ENCODE measurements around the gene OR52N2. TPM values are rescaled to one million over a fixed set of nuclear protein-coding genes. Genes with fewer than 3 reads are reported as not detected.

The OR52N2 gene
- total RNA-seq (not detected), polyA plus RNA-seq (ENCODE audit: insufficient read depth, low read depth, low replicate concordance) (not detected)
- long read RNA-seq, donor 1: 0 reads
- long read RNA-seq, donor 2: 0 reads
- long read RNA-seq, donor 3: 0 reads
- long read RNA-seq, donor 4: 0 reads
- long read RNA-seq, donor 5: 0 reads
- long read RNA-seq, donor 6: 0 reads
- long read RNA-seq, donor 7: 0 reads
- long read RNA-seq, donor 8: 0 reads
- long read RNA-seq, donor 9: 0 reads
- long read RNA-seq, donor 10: 0 reads

- no peak for FAIRE-seq
- H3K27me3 ChIP-seq (ENCODE audit: control insufficient read depth, insufficient read depth, low read length): no peaks in the 10 kb centered on the region
- H3K9me3 ChIP-seq (ENCODE audit: control insufficient read depth in 2 of 3, insufficient read depth in 1 of 3, low read length in 3 of 3): no peaks in the 10 kb centered on the region
- intact Hi-C loops (cut with DNase I): no loop called here
- H3K36me3 ChIP-seq (ENCODE audit: control insufficient read depth in 2 of 3, insufficient read depth in 3 of 3, low read length in 3 of 3): no peaks in the 10 kb centered on the region
- H3K27ac ChIP-seq (ENCODE audit: low read depth in 2 of 2, low read length in 2 of 2): no peak within 1 kb of the TSS
- DNase-seq: peak; percentile 69 to 90 (median 78)
- peak within 1 kb of the TSS; percentile 42 to 60 (median 46) for H3K9ac ChIP-seq (ENCODE audit: low read length in 3 of 3)
- peak; percentile 88 for TF ChIP-seq CTCF (IDR thresholded peaks at IDR 0.05; ENCODE audit: borderline replicate concordance, extremely low read depth, insufficient read depth)
- peaks cover 0 to 6% (median 4%) of the 10 kb centered on the region in 3 donors for H3K4me1 ChIP-seq (ENCODE audit: control insufficient read depth in 2 of 3, insufficient read depth in 2 of 3, low read depth in 1 of 3, low read length in 3 of 3)
- peak within 1 kb of the TSS; percentile 50 to 68 (median 57) for H3K4me3 ChIP-seq (ENCODE audit: low read length in 3 of 3)
Measured at GRCh38 chr11:5808500-5809121, at the start of gene OR52N2. Gene OR52N2, plus strand, starts transcription at chr11:5808924. Its CDS starts 11,412 bp downstream, at chr11:5820336.

GRCh38 chr11:5767056-5767455, 41.7 kb upstream of the OR52N2 start:
- FAIRE-seq (no peak), DNase-seq (no peak)
- no peak for TF ChIP-seq CTCF (IDR thresholded peaks at IDR 0.05; ENCODE audit: borderline replicate concordance, extremely low read depth, insufficient read depth)
- Histone ChIP-seq H3K27ac (ENCODE audit: low read depth in 2 of 2, low read length in 2 of 2) (no peak overlapping the region), H3K9me3 (ENCODE audit: control insufficient read depth in 2 of 3, insufficient read depth in 1 of 3, low read length in 3 of 3) (no peaks in the 10 kb centered on the region), H3K4me3 (ENCODE audit: low read length in 3 of 3) (no peak overlapping the region), H3K9ac (ENCODE audit: low read length in 3 of 3) (no peak overlapping the region), H3K36me3 (ENCODE audit: control insufficient read depth in 2 of 3, insufficient read depth in 3 of 3, low read length in 3 of 3) (no peaks in the 10 kb centered on the region), H3K27me3 (ENCODE audit: control insufficient read depth, insufficient read depth, low read length) (no peaks in the 10 kb centered on the region), H3K4me1 (ENCODE audit: control insufficient read depth in 2 of 3, insufficient read depth in 2 of 3, low read depth in 1 of 3, low read length in 3 of 3) (no peaks in the 10 kb centered on the region)
- intact Hi-C loops (cut with DNase I): no loop called here

GRCh38 chr11:5783255-5783654, 25.5 kb upstream of the OR52N2 start, which contains the start of gene OR52N5:
Gene OR52N5, minus strand, starts transcription at chr11:5783355. Its CDS starts 4,721 bp downstream, at chr11:5778634.
- intact Hi-C loops (cut with DNase I): no loop called here
- DNase-seq (no peak), FAIRE-seq (no peak)
- Histone ChIP-seq H3K9ac (ENCODE audit: low read length in 3 of 3) (no peak within 1 kb of the TSS), H3K4me1 (ENCODE audit: control insufficient read depth in 2 of 3, insufficient read depth in 2 of 3, low read depth in 1 of 3, low read length in 3 of 3) (no peaks in the 10 kb centered on the region), H3K36me3 (ENCODE audit: control insufficient read depth in 2 of 3, insufficient read depth in 3 of 3, low read length in 3 of 3) (no peaks in the 10 kb centered on the region), H3K27ac (ENCODE audit: low read depth in 2 of 2, low read length in 2 of 2) (no peak within 1 kb of the TSS), H3K27me3 (ENCODE audit: control insufficient read depth, insufficient read depth, low read length) (no peaks in the 10 kb centered on the region), H3K4me3 (ENCODE audit: low read length in 3 of 3) (no peak within 1 kb of the TSS), H3K9me3 (ENCODE audit: control insufficient read depth in 2 of 3, insufficient read depth in 1 of 3, low read length in 3 of 3) (no peaks in the 10 kb centered on the region)
- TF ChIP-seq CTCF (IDR thresholded peaks at IDR 0.05; ENCODE audit: borderline replicate concordance, extremely low read depth, insufficient read depth): no peak

All from kidney (tissue), 22 donors.